GM20000 (cell line): ENCODE measurements around the gene TRA2B.

ENCODE experiments used
- DNase-seq: peaks from one replicate; pipeline ENCODE4 v3.0.0; 2012; ENCODE audit warnings: low spot score
- CTCF ChIP-seq: IDR thresholded peaks from 2 replicates; pipeline ENCODE4 v1.5.1; 2012; ENCODE audit warnings: mild to moderate bottlenecking, control low read depth; ENCODE audit errors: extremely low read depth, missing control alignments

TRA2B gene

GRCh38 chr3:185927501-185928200 is 10.2 kb downstream of the TRA2B start:
- TF ChIP-seq CTCF, result no peak

GRCh38 chr3:185926445-185926844 is 11.4 kb downstream of the TRA2B start:
- no peak for TF ChIP-seq CTCF
- DNase-seq, result no peak

More at GRCh38 chr3:185927501-185928200, 10.2 kb downstream of the TRA2B start:
- no peak for DNase-seq

DNA sequence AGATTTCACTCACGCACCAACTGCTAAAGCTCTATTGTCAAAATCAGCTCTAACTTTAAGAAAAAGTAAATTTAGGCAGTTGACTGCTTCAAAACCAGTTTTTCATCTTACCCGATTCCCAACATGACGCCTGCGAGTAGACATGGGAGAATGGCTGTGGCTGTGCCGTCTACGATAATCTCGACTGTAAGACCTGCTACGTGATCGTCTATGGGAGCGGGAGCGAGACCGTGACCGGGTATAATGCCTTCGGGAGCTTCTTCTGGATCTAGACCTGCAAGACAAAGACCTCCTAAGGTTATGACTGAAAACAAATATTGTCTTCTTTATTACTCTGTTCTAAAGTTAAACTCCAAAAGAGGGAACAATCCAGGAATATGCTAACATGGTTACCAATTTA is 12.5 kb downstream of the TRA2B start:
- no peak for TF ChIP-seq CTCF
- DNase-seq, result no peak

- no peak for TF ChIP-seq CTCF
- DNase-seq, result no peak
Measured at GRCh38 chr3:185924375-185924774, 13.4 kb downstream of the TRA2B start.

- no peak for TF ChIP-seq CTCF
- no peak for DNase-seq
Measured at GRCh38 chr3:185920184-185920583, 17.6 kb downstream of the TRA2B start.

DNA sequence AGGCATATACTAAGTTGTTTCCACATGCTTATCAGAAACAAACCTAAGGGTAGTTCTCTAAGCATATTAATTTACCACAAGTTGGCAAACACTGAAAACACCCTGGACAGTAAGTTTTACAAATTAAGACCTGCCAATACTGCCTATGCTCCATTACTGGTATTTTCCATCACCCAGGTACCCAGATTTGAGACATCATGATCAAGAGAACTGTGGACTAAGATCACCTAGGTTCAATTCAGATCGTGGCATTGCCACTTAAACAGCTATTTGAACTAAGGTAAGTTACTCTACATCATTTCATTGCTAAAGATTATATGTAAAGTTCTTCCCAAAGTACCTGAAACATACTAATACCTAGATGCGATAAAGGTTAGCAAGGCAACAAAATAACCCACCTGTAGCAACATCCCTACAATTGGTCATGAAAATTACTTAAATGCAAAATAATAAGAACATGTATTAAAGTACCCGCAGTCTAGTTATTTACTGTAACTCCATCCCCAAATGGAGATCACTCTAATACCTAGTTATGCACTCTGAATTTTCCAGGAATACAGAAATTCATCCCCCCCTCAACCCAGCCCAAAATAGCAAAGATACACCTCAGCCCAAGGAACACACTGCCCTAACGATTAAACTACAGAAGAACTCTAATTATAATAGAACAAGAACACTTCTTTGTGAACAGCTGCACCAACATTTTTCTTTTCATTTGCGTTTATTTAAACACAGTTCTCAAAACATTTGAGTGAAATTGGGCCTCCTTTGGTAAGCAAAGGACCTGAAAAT is 21.6 kb downstream of the TRA2B start:
- TF ChIP-seq CTCF, result no peak
- no peak for DNase-seq

GRCh38 chr3:185915642-185916041 is 22.2 kb downstream of the TRA2B start:
- no peak for TF ChIP-seq CTCF
- no peak for DNase-seq
